Transverse colon (tissue), 4 donors: Measurements from ENCODE around the gene IL31.

Experiments
- POLR2A ChIP-seq: fragments of 450-650 bp; IDR thresholded peaks from one replicate; pipeline ENCODE4 v1.6.1; 2016; ENCODE audit warnings: antibody characterized with exemption, mild to moderate bottlenecking, moderate library complexity
- POLR2AphosphoS5 ChIP-seq, 3 donors: sonication (generic); formaldehyde crosslinking; IDR thresholded peaks; one replicate each; pipeline ENCODE4 v1.6.1; 2016; ENCODE audit warnings: antibody characterized with exemption in 3 of 3
- TF ChIP-seq, protein P1 (sequence below), 5 experiments: fragments of 200-600 bp in 3 of 5; fragments of 450-650 bp in 2 of 5; sonication (generic) in 3 of 5; IDR thresholded peaks; 1 replicate in 2 of 5; 2 replicates in 3 of 5; pipeline ENCODE4 v1.5.1; 2016 to 2017; ENCODE audit warnings: antibody characterized with exemption in 5 of 5, inconsistent platforms in 3 of 5, mild to moderate bottlenecking in 2 of 5, moderate library complexity in 1 of 5

GRCh38 chr12:122216445-122216844 lies 42.4 kb upstream of the IL31 start:
- TF ChIP-seq, protein P1, sequence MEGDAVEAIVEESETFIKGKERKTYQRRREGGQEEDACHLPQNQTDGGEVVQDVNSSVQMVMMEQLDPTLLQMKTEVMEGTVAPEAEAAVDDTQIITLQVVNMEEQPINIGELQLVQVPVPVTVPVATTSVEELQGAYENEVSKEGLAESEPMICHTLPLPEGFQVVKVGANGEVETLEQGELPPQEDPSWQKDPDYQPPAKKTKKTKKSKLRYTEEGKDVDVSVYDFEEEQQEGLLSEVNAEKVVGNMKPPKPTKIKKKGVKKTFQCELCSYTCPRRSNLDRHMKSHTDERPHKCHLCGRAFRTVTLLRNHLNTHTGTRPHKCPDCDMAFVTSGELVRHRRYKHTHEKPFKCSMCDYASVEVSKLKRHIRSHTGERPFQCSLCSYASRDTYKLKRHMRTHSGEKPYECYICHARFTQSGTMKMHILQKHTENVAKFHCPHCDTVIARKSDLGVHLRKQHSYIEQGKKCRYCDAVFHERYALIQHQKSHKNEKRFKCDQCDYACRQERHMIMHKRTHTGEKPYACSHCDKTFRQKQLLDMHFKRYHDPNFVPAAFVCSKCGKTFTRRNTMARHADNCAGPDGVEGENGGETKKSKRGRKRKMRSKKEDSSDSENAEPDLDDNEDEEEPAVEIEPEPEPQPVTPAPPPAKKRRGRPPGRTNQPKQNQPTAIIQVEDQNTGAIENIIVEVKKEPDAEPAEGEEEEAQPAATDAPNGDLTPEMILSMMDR (IDR thresholded peaks at IDR 0.05) = no peak
- TF ChIP-seq POLR2A (no peak), POLR2AphosphoS5 (IDR thresholded peaks at IDR 0.05) (no peak)
